ENCODE measurements around the gene C2CD3. TPM values are rescaled to one million over a fixed set of nuclear protein-coding genes. Genes with fewer than 3 reads are reported as not detected.

The C2CD3 gene
- total and polyA plus RNA-seq, 9 of the 15 experiments (the other 6 are each of a cell fraction or from before 2014, with no cell fraction given), result 4.4 to 20.2 (median 15.4) TPM

DNA sequence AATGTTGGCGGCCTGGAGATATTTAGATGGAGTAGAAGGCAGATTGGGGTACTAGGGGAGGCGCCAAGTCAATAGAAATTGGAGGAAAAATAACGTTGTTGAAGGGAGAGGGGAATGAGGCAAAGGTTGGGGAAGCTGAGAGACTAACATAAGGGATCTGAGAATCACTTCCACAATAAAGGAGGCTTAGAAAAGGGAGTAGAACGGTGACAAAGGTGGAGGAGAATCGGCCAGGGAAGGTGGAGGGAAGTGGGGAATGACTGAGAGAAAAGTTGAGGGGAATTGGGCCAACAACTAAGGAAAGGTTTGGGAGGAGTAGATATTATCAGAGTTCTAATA lies 797 bp upstream of the C2CD3 start (continued):
- TF ChIP-seq KDM5B (IDR thresholded peaks at IDR 0.05; ENCODE audit: insufficient replicate concordance, low read depth, low read length), result no peak
- TF ChIP-seq, protein P1, sequence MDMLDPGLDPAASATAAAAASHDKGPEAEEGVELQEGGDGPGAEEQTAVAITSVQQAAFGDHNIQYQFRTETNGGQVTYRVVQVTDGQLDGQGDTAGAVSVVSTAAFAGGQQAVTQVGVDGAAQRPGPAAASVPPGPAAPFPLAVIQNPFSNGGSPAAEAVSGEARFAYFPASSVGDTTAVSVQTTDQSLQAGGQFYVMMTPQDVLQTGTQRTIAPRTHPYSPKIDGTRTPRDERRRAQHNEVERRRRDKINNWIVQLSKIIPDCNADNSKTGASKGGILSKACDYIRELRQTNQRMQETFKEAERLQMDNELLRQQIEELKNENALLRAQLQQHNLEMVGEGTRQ (CRISPR knock-in tag; IDR thresholded peaks at IDR 0.05), result no peak
- TF ChIP-seq ZSCAN32 (CRISPR knock-in tag; IDR thresholded peaks at IDR 0.05), result no peak
- TF ChIP-seq PPARD (CRISPR knock-in tag; IDR thresholded peaks at IDR 0.05), result no peak
- 0 out of 2 replicates have a peak, but pooled peaks have one; percentile 63 for TF ChIP-seq LCOR (CRISPR knock-in tag; IDR thresholded peaks at IDR 0.05)
- TF ChIP-seq, protein P2, sequence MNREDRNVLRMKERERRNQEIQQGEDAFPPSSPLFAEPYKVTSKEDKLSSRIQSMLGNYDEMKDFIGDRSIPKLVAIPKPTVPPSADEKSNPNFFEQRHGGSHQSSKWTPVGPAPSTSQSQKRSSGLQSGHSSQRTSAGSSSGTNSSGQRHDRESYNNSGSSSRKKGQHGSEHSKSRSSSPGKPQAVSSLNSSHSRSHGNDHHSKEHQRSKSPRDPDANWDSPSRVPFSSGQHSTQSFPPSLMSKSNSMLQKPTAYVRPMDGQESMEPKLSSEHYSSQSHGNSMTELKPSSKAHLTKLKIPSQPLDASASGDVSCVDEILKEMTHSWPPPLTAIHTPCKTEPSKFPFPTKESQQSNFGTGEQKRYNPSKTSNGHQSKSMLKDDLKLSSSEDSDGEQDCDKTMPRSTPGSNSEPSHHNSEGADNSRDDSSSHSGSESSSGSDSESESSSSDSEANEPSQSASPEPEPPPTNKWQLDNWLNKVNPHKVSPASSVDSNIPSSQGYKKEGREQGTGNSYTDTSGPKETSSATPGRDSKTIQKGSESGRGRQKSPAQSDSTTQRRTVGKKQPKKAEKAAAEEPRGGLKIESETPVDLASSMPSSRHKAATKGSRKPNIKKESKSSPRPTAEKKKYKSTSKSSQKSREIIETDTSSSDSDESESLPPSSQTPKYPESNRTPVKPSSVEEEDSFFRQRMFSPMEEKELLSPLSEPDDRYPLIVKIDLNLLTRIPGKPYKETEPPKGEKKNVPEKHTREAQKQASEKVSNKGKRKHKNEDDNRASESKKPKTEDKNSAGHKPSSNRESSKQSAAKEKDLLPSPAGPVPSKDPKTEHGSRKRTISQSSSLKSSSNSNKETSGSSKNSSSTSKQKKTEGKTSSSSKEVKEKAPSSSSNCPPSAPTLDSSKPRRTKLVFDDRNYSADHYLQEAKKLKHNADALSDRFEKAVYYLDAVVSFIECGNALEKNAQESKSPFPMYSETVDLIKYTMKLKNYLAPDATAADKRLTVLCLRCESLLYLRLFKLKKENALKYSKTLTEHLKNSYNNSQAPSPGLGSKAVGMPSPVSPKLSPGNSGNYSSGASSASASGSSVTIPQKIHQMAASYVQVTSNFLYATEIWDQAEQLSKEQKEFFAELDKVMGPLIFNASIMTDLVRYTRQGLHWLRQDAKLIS (CRISPR knock-in tag; IDR thresholded peaks at IDR 0.05), result peak; percentile 63; the same call in 1 of the 2 replicates
- no peak for TF ChIP-seq CEBPB (tag; IDR thresholded peaks at IDR 0.05)
- TF ChIP-seq, protein P3, sequence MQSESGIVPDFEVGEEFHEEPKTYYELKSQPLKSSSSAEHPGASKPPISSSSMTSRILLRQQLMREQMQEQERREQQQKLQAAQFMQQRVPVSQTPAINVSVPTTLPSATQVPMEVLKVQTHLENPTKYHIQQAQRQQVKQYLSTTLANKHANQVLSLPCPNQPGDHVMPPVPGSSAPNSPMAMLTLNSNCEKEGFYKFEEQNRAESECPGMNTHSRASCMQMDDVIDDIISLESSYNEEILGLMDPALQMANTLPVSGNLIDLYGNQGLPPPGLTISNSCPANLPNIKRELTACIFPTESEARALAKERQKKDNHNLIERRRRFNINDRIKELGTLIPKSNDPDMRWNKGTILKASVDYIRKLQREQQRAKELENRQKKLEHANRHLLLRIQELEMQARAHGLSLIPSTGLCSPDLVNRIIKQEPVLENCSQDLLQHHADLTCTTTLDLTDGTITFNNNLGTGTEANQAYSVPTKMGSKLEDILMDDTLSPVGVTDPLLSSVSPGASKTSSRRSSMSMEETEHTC (IDR thresholded peaks at IDR 0.05), result no peak
- TF ChIP-seq FOXM1 (IDR thresholded peaks at IDR 0.05; ENCODE audit: low read depth), result no peak
- TF ChIP-seq FOXM1 (CRISPR knock-in tag; IDR thresholded peaks at IDR 0.05; ENCODE audit: low read depth), result no peak
- TF ChIP-seq, protein P4, sequence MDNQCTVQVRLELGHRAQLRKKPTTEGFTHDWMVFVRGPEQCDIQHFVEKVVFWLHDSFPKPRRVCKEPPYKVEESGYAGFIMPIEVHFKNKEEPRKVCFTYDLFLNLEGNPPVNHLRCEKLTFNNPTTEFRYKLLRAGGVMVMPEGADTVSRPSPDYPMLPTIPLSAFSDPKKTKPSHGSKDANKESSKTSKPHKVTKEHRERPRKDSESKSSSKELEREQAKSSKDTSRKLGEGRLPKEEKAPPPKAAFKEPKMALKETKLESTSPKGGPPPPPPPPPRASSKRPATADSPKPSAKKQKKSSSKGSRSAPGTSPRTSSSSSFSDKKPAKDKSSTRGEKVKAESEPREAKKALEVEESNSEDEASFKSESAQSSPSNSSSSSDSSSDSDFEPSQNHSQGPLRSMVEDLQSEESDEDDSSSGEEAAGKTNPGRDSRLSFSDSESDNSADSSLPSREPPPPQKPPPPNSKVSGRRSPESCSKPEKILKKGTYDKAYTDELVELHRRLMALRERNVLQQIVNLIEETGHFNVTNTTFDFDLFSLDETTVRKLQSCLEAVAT (IDR thresholded peaks at IDR 0.05), result 0 out of 4 replicates have a peak, but pooled peaks of 1 of the 2 experiments have one; percentile 14
- TF ChIP-seq, protein P5, sequence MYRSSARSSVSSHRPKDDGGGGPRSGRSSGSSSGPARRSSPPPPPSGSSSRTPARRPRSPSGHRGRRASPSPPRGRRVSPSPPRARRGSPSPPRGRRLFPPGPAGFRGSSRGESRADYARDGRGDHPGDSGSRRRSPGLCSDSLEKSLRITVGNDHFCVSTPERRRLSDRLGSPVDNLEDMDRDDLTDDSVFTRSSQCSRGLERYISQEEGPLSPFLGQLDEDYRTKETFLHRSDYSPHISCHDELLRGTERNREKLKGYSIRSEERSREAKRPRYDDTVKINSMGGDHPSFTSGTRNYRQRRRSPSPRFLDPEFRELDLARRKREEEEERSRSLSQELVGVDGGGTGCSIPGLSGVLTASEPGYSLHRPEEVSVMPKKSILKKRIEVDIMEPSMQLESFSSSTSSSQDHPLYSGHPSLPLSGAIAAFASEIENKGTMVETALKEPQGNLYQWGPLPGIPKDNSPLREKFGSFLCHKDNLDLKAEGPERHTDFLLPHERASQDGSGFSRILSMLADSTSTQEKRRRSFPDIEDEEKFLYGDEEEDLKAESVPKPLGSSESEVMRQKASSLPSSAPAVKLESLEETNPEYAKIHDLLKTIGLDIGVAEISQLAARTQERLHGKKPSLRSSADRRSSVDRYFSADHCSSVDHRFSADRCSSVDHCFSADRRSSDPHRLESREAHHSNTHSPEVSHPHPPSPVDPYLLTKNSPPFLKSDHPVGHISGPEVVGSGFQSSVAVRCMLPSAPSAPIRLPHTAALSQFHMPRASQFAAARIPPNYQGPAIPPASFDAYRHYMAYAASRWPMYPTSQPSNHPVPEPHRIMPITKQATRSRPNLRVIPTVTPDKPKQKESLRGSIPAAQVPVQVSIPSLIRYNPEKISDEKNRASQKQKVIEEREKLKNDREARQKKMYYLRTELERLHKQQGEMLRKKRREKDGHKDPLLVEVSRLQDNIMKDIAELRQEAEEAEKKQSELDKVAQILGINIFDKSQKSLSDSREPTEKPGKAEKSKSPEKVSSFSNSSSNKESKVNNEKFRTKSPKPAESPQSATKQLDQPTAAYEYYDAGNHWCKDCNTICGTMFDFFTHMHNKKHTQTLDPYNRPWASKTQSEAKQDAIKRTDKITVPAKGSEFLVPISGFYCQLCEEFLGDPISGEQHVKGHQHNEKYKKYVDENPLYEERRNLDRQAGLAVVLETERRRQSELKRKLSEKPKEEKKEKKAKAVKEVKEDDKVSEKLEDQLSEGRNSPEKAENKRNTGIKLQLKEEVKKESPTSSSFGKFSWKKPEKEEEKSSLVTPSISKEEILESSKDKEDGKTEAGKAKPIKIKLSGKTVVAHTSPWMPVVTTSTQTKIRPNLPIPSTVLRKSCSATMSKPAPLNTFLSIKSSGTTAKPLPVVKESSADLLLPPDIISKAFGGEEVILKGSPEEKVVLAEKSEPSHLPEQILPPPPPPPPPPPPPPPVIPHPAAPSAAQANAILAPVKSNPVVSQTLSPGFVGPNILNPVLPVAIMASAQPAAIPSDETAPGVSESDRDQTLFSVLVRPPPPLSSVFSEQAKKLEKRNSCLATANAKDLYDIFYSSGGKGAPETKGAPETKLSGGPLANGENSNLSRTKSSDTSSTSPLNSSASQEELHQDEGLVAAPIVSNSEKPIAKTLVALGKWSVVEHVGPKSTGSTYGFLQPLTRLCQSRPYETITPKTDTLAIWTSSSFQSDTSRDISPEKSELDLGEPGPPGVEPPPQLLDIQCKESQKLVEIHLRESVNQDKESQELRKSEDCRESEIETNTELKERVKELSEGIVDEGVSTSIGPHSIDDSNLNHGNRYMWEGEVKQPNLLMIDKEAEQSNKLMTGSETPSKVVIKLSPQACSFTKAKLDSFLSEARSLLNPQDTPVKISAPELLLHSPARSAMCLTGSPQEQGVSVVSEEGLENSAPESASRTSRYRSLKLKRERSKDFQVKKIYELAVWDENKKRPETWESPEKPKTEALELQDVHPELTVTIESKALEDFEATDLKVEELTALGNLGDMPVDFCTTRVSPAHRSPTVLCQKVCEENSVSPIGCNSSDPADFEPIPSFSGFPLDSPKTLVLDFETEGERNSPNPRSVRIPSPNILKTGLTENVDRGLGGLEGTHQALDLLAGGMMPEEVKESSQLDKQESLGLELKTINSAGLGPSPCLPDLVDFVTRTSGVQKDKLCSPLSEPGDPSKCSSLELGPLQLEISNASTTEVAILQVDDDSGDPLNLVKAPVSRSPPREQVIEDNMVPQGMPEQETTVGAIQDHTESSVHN (IDR thresholded peaks at IDR 0.05; ENCODE audit: borderline replicate concordance in 1 of 2, low read depth in 1 of 2), result no peak
